Esophagus muscularis mucosa (tissue), 4 donors: ENCODE measurements around the gene KRT71. TPM values are rescaled to one million over a fixed set of nuclear protein-coding genes. Genes with fewer than 3 reads are reported as not detected.

ENCODE experiments used
- DNase-seq: peaks from one replicate; pipeline ENCODE4 v3.0.0-alpha.2; 2017; ENCODE audit errors: extremely low spot score
- H3K27ac ChIP-seq, 4 donors: fragments of 200-600 bp; sonication (generic); replicated peaks in 1 of 4; 1 replicate in 3 of 4; 2 replicates in 1 of 4; pipeline ENCODE4 v1.5.1; 2016 to 2019; ENCODE audit warnings: mild to moderate bottlenecking in 1 of 4
- H3K27me3 ChIP-seq, 4 donors: fragments of 200-600 bp; sonication (generic); one replicate each; pipeline versions ENCODE4 v1.5.1 to v1.6.0; 2016 to 2019
- H3K36me3 ChIP-seq, 4 donors: fragments of 200-600 bp; sonication (generic); one replicate each; pipeline ENCODE4 v1.5.1; 2016 to 2019
- H3K4me1 ChIP-seq, 4 donors: fragments of 200-600 bp; sonication (generic); one replicate each; pipeline ENCODE4 v1.5.1; 2016 to 2019
- H3K4me3 ChIP-seq, 4 donors: fragments of 200-600 bp; sonication (generic); 1 replicate in 2 of 4; 2 replicates in 2 of 4; pipeline ENCODE4 v1.5.1; 2016 to 2019; ENCODE audit warnings: mild to moderate bottlenecking in 4 of 4, moderate library complexity in 1 of 4
- H3K9me3 ChIP-seq, 4 donors: fragments of 200-600 bp; sonication (generic); 1 replicate in 3 of 4; 2 replicates in 1 of 4; pipeline ENCODE4 v1.5.1; 2016 to 2019
- EP300 ChIP-seq: sonication (generic); formaldehyde crosslinking; IDR thresholded peaks from one replicate; pipeline ENCODE4 v1.6.1; 2017; ENCODE audit warnings: antibody characterized with exemption
- POLR2A ChIP-seq: fragments of 450-650 bp; IDR thresholded peaks from one replicate; pipeline ENCODE4 v1.6.1; 2017; ENCODE audit warnings: antibody characterized with exemption, moderate library complexity, mild to moderate bottlenecking, low read depth
- POLR2AphosphoS5 ChIP-seq, 2 donors: sonication (generic); formaldehyde crosslinking; IDR thresholded peaks; one replicate each; pipeline ENCODE4 v1.6.1; 2017; ENCODE audit warnings: antibody characterized with exemption in 2 of 2
- WGBS: methylation state at CpG from one replicate; pipeline ENCODE4 v1.1.5; 2018; 5-methylcytosine and 5-hydroxymethylcytosine counted together
- intact Hi-C: fragments of 100-400 bp; cut with DNase I; formaldehyde crosslinking; loops from one replicate; pipeline ENCODE4 v1.15.1; 2023
- total RNA-seq, 4 donors: library from RNA; depleted of rRNA; stranded (reverse); fragments of >200 nt; gene quantifications; one replicate each; pipeline versions ENCODE4 v1.1.0 to v1.2.1, GENCODE V29; 2016
- TF ChIP-seq, protein P1 (sequence below), 3 experiments: fragments of 200-600 bp in 2 of 3; fragments of 450-650 bp in 1 of 3; sonication (generic) in 2 of 3; IDR thresholded peaks; one replicate each; pipeline ENCODE4 v1.5.1; 2017 to 2019; ENCODE audit warnings: antibody characterized with exemption in 3 of 3, mild to moderate bottlenecking in 2 of 3, moderate library complexity in 1 of 3

KRT71 gene
- total RNA-seq, 4 donors from 2014 or later = not detected

DNA sequence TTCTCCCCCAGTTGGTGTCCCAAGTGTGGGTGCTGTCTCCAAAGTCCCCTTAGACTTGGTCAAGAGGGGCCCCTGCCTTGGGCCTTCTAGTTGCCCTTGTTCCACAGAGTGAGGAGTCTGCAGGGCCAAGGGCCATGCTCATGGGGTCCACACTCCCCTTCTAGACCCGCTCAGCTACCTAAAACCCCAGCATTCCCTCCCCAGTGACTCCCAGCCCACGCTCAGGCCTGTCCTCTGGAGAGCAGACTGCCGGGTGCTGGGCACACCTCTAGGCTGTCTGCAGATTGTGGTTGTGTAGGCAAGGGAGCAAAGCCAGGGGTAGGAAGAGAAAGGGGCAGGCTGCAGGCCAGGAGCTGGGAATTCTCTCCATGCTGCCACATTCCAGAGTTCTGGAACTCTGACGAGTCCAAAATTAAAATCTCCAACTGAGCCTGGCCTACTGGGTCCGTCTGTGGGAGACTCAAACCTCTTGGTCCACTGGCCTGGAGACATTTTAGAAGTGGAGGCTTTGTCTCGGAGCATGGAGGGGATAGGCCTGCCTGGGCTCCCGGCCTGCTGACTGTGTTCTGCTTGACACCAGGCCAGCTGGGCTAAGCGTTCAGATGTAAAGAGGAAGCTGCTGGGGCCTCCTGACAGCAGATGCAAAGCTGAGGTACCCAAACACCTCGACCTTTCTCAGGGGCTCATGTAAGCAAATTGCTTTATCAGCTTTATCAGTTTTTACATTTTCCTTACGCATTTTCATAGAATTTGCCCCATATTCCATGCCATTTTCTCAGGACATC, 19.1 kb downstream of the KRT71 start:
- 66% methylated on average over 7 of the region's 10 CpGs for WGBS
- Histone ChIP-seq H3K4me3 (no peak overlapping the region), H3K27me3 (no peaks in the 10 kb centered on the region), H3K27ac (no peak overlapping the region), H3K4me1 (peaks cover 0 to 2% (median under 1%) of the 10 kb centered on the region in 4 donors), H3K36me3 (no peaks in the 10 kb centered on the region), H3K9me3 (no peaks in the 10 kb centered on the region)
- intact Hi-C loops = no loop called here
- no peak for DNase-seq
- TF ChIP-seq POLR2A = no peak
- no peak for TF ChIP-seq EP300
- TF ChIP-seq, protein P1, sequence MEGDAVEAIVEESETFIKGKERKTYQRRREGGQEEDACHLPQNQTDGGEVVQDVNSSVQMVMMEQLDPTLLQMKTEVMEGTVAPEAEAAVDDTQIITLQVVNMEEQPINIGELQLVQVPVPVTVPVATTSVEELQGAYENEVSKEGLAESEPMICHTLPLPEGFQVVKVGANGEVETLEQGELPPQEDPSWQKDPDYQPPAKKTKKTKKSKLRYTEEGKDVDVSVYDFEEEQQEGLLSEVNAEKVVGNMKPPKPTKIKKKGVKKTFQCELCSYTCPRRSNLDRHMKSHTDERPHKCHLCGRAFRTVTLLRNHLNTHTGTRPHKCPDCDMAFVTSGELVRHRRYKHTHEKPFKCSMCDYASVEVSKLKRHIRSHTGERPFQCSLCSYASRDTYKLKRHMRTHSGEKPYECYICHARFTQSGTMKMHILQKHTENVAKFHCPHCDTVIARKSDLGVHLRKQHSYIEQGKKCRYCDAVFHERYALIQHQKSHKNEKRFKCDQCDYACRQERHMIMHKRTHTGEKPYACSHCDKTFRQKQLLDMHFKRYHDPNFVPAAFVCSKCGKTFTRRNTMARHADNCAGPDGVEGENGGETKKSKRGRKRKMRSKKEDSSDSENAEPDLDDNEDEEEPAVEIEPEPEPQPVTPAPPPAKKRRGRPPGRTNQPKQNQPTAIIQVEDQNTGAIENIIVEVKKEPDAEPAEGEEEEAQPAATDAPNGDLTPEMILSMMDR (IDR thresholded peaks at IDR 0.05) = no peak
- TF ChIP-seq POLR2AphosphoS5 (IDR thresholded peaks at IDR 0.05) = no peak

DNA sequence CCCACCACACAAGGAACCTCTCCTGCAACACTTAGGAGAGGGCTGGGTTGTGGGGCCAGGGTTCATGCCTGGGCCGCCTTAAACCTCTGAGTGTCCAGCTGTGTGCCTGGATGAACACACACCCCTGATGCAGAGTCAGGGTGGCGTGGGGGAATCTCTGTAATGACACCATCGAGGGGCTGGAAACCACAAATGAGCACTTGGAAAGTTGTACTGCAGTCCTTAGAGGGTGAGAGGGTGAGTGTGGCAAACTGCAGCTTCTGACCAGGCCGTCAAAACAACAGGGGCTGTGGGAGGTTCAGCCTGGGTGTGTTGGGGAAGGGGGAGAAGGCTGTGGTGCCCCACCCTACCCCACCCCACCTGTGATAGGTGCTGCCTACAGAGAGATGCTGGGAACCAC, 20.3 kb downstream of the KRT71 start:
- WGBS = 85% methylated on average over 4 of the region's 4 CpGs
- Histone ChIP-seq H3K4me1 (no peaks in the 10 kb centered on the region), H3K36me3 (no peaks in the 10 kb centered on the region), H3K9me3 (no peaks in the 10 kb centered on the region), H3K27ac (no peak overlapping the region), H3K4me3 (no peak overlapping the region), H3K27me3 (no peaks in the 10 kb centered on the region)
- no peak for TF ChIP-seq POLR2AphosphoS5 (IDR thresholded peaks at IDR 0.05)
- TF ChIP-seq EP300 = no peak
- TF ChIP-seq, protein P1 (IDR thresholded peaks at IDR 0.05) = no peak
- TF ChIP-seq POLR2A = no peak
- no peak for DNase-seq
- intact Hi-C loops = no loop called here

DNA sequence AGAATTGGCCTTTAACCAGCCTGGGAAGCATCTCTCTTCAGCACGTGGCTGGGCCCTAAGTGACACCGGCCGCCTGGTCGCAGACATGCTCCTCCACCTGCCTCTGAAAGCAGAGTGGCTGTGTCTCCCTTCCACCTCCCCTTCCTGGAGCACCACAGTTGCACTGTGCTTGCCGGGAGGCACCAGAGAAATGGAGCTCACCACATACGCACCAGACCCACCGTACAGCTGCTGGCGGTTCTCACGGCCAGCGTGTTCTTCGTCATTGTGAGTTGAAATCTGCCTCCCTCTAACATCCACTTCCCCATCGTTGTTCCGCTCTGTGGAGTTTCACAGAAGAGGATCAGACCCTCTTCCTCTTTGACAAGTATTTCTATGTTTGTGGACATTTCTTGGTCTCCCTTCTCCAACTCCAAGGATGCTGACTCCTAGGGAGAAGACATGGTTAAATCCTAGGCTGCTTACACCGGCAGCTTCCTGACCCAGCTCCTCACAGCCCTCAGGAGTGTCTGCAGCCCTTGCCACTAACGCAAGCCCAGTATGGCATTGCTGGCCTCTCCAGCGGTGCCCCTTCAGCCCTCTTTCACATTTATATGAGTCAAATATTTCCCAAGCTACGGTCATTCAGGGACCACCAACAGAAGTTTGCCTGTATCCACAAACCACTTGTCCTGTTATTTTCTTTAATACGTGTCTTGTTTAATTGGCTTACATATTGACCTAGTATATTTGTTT, 21.2 kb downstream of the KRT71 start:
- Histone ChIP-seq H3K9me3 (no peaks in the 10 kb centered on the region), H3K4me1 (no peaks in the 10 kb centered on the region), H3K27me3 (no peaks in the 10 kb centered on the region), H3K4me3 (no peak overlapping the region), H3K36me3 (no peaks in the 10 kb centered on the region), H3K27ac (no peak overlapping the region)
- 82% methylated on average over 18 of the region's 18 CpGs for WGBS
- DNase-seq = no peak
- intact Hi-C loops = no loop called here
- TF ChIP-seq, protein P1 (IDR thresholded peaks at IDR 0.05) = no peak
- no peak for TF ChIP-seq EP300
- no peak for TF ChIP-seq POLR2AphosphoS5 (IDR thresholded peaks at IDR 0.05)
- no peak for TF ChIP-seq POLR2A

DNA sequence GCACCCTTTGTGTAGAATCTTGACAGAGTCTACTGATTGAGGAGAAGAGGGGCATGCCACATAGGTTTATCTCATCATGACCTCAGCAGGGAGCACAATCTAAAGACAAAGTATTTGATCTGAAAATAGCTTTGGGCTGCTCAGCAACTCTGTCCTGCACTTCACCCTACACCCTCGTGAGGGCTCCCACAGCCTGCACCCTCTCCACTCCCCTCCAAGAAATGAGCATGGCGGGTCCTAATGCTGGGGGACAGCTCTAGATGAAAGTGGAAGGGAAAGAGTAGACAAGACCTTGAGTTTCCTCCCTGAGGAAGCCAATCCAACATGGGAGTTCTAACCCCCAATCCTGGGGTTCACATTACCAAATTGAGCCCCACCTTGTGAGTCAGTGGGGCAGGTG, 22.0 kb downstream of the KRT71 start:
- intact Hi-C loops = no loop called here
- no peak for DNase-seq
- WGBS = 100% methylated on average over 2 of the region's 2 CpGs
- H3K9me3 ChIP-seq = no peaks in the 10 kb centered on the region
- no peaks in the 10 kb centered on the region for H3K4me1 ChIP-seq
- TF ChIP-seq, protein P1 (IDR thresholded peaks at IDR 0.05) = no peak
- TF ChIP-seq EP300 = no peak
- no peak for TF ChIP-seq POLR2A
- TF ChIP-seq POLR2AphosphoS5 (IDR thresholded peaks at IDR 0.05) = no peak
- no peak overlapping the region for H3K4me3 ChIP-seq
- H3K27me3 ChIP-seq = no peaks in the 10 kb centered on the region
- H3K27ac ChIP-seq = no peak overlapping the region
- no peaks in the 10 kb centered on the region for H3K36me3 ChIP-seq
